WTC11 (cell line): Measurements from ENCODE around the gene GIPR. TPM values are rescaled to one million over a fixed set of nuclear protein-coding genes. Genes with fewer than 3 reads are reported as not detected.
"Not testable (repeated sequence)": the region's sequence is repeated elsewhere in the genome, so short reads cannot be mapped to it uniquely, and the experiment has no call there.

Experiments used
- ATAC-seq: fragments of 200-7000 bp; cut with Tn5 transposase; 2 replicates; pipeline ENCODE4 v1.10.0; 2021; ENCODE audit warnings: mild to moderate bottlenecking, moderate library complexity
- CTCF ChIA-PET: fragments of 300-600 bp; sonication (Branson Sonifier 250); formaldehyde crosslinking; loops from one replicate; lab custom pipeline; 2021; ENCODE audit warnings: antibody characterized with exemption; lab: Charles Lee
- POLR2A ChIA-PET: fragments of 350-600 bp; sonication (Branson Sonifier 250); formaldehyde crosslinking; loops from one replicate; lab custom pipeline; 2021; ENCODE audit warnings: antibody characterized with exemption; lab: Charles Lee
- DNase-seq: peaks from one replicate; pipeline ENCODE4 v3.0.0; 2021; ENCODE audit warnings: low spot score
- H3K27ac Mint-ChIP-seq: 2 replicates; pipeline ENCODE4 v1.8.0; 2021; ENCODE audit warnings: mixed read lengths
- H3K27me3 Mint-ChIP-seq: 2 replicates; pipeline ENCODE4 v1.8.0; 2021; ENCODE audit warnings: low read depth, mild to moderate bottlenecking, moderate library complexity, mixed read lengths
- H3K36me3 Mint-ChIP-seq: 2 replicates; pipeline ENCODE4 v1.8.0; 2021; ENCODE audit warnings: mixed read lengths
- H3K4me1 Mint-ChIP-seq: 2 replicates; pipeline ENCODE4 v1.8.0; 2022; ENCODE audit warnings: mixed read lengths
- H3K4me3 Mint-ChIP-seq: 2 replicates; pipeline ENCODE4 v1.8.0; 2021; ENCODE audit warnings: mild to moderate bottlenecking, moderate library complexity, mixed read lengths
- H3K9me3 Mint-ChIP-seq: 2 replicates; pipeline ENCODE4 v1.8.0; 2021; ENCODE audit warnings: mixed read lengths
- ETV6 ChIP-seq: sonication (generic); formaldehyde crosslinking; IDR thresholded peaks from 2 replicates; pipeline ENCODE4 v1.8.1; 2022; ENCODE audit warnings: mild to moderate bottlenecking, missing genetic modification reagents
- FOXP1 ChIP-seq: sonication (generic); formaldehyde crosslinking; IDR thresholded peaks from 2 replicates; pipeline ENCODE4 v1.8.0; 2022; ENCODE audit warnings: missing genetic modification reagents, mild to moderate bottlenecking, moderate library complexity, borderline replicate concordance
- GABPB1 ChIP-seq: sonication (generic); formaldehyde crosslinking; IDR thresholded peaks from 2 replicates; pipeline ENCODE4 v1.8.1; 2023; ENCODE audit warnings: mild to moderate bottlenecking, missing genetic modification reagents
- GTF2I ChIP-seq: fragments of 250-450 bp; sonication (Bioruptor Pico); conservative IDR thresholded peaks from 2 replicates; pipeline ENCODE4 v1.4.0; 2021; ENCODE audit warnings: mild to moderate bottlenecking
- HMGA2 ChIP-seq: fragments of 250-450 bp; sonication (Bioruptor Pico); IDR thresholded peaks from 2 replicates; pipeline ENCODE4 v1.4.0; 2021; ENCODE audit warnings: mild to moderate bottlenecking, moderate library complexity
- JAZF1 ChIP-seq: fragments of 250-450 bp; sonication (Bioruptor Pico); IDR thresholded peaks from 2 replicates; pipeline ENCODE4 v1.9.0; 2021; ENCODE audit warnings: moderate library complexity, mild to moderate bottlenecking, inconsistent platforms
- NR1H2 ChIP-seq: sonication (generic); formaldehyde crosslinking; IDR thresholded peaks from 2 replicates; pipeline ENCODE4 v1.9.0; 2021; ENCODE audit warnings: mild to moderate bottlenecking, moderate library complexity, missing genetic modification reagents
- NR3C1 ChIP-seq: sonication (generic); formaldehyde crosslinking; conservative IDR thresholded peaks from 2 replicates; pipeline ENCODE4 v1.8.1; 2023; ENCODE audit warnings: low read depth, mild to moderate bottlenecking, missing genetic modification reagents
- ZNF138 ChIP-seq: sonication (generic); formaldehyde crosslinking; conservative IDR thresholded peaks from 2 replicates; pipeline ENCODE4 v1.8.1; 2022; ENCODE audit warnings: mild to moderate bottlenecking, moderate library complexity, missing genetic modification reagents
- ZNF232 ChIP-seq: sonication (generic); formaldehyde crosslinking; IDR thresholded peaks from 2 replicates; pipeline ENCODE4 v1.8.0; 2022; ENCODE audit warnings: mild to moderate bottlenecking, missing genetic modification reagents
- ZNF671 ChIP-seq: fragments of 250-450 bp; sonication (Bioruptor Pico); IDR thresholded peaks from 2 replicates; pipeline ENCODE4 v1.8.0; 2021; ENCODE audit warnings: mild to moderate bottlenecking
- total RNA-seq: library from RNA; stranded (reverse); gene quantifications from 3 replicates; pipeline ENCODE4 v1.2.3, GENCODE V29; 2021
- TF ChIP-seq, protein P1 (sequence below): sonication (generic); formaldehyde crosslinking; IDR thresholded peaks from 2 replicates; pipeline ENCODE4 v1.8.0; 2023; ENCODE audit warnings: missing genetic modification reagents
- TF ChIP-seq, protein P2 (sequence below): sonication (generic); formaldehyde crosslinking; IDR thresholded peaks from 2 replicates; pipeline ENCODE4 v1.8.1; 2023; ENCODE audit warnings: mild to moderate bottlenecking, moderate library complexity, missing genetic modification reagents
- TF ChIP-seq, protein P3 (sequence below): sonication (generic); formaldehyde crosslinking; IDR thresholded peaks from 2 replicates; pipeline ENCODE4 v1.8.1; 2022; ENCODE audit warnings: low read depth, missing genetic modification reagents, borderline replicate concordance
- TF ChIP-seq, protein P4 (sequence below): fragments of 250-450 bp; sonication (Bioruptor Pico); IDR thresholded peaks from 2 replicates; pipeline ENCODE4 v1.9.0; 2021; ENCODE audit warnings: mild to moderate bottlenecking
- TF ChIP-seq, protein P5 (sequence below): sonication (generic); formaldehyde crosslinking; IDR thresholded peaks from 2 replicates; pipeline ENCODE4 v1.8.1; 2022; ENCODE audit warnings: low read depth, mild to moderate bottlenecking, moderate library complexity, missing genetic modification reagents, borderline replicate concordance
- TF ChIP-seq, protein P6 (sequence below): sonication (generic); formaldehyde crosslinking; IDR thresholded peaks from 2 replicates; pipeline ENCODE4 v1.8.0; 2022; ENCODE audit warnings: mild to moderate bottlenecking, missing genetic modification reagents
- TF ChIP-seq, protein P7 (sequence below): sonication (generic); formaldehyde crosslinking; IDR thresholded peaks from 2 replicates; pipeline ENCODE4 v1.8.1; 2023; ENCODE audit warnings: mild to moderate bottlenecking, missing genetic modification reagents

GIPR gene
- total RNA-seq, 1 experiment from 2014 or later = 1.8 TPM

DNA sequence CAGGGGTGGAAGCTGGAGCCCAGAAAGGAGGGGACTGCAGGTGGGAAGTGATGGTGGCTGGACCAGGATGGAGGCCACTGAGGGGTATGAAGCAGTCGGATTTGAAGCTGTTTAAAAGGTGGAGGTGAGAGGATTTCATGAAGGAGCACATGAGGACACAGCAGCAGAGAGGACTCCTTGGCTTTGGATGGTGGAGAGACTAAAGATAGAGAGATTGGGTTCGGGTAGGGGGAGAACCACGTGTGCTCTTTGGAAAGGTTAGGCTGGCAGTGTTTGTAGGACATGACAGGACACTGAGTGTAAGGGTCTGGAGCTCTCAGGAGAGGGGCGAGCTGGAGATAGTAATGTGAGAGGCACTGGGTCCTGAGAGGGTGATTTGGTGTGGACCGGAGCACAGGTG lies 14.9 kb downstream of the GIPR start:
- CTCF ChIA-PET = interaction anchor here (2.6 to 6.7 kb wide), 2 partner anchors 9 to 41 kb away, joined by 22 to 86 read pairs; partner anchors contain the start of genes QPCTL and SNRPD2
- POLR2A ChIA-PET = interaction anchor here (0.8 kb wide), 1 partner anchor 9 kb away, joined by 3 read pairs; no protein-coding TSS in a partner anchor
- Mint-ChIP-seq H3K4me1 (peaks cover 12% of the 10 kb centered on the region), H3K4me3 (no peak overlapping the region), H3K9me3 (no peaks in the 10 kb centered on the region), H3K36me3 (peaks cover 32% of the 10 kb centered on the region), H3K27ac (no peak overlapping the region), H3K27me3 (peaks cover 33% of the 10 kb centered on the region)
- no peak for DNase-seq
- no peak for TF ChIP-seq NR3C1 (CRISPR knock-in tag)
- TF ChIP-seq ETV6 (CRISPR knock-in tag) = no peak
- TF ChIP-seq NR1H2 (CRISPR knock-in tag) = no peak
- no peak for TF ChIP-seq ZNF671 (CRISPR knock-in tag)
- TF ChIP-seq, protein P1, sequence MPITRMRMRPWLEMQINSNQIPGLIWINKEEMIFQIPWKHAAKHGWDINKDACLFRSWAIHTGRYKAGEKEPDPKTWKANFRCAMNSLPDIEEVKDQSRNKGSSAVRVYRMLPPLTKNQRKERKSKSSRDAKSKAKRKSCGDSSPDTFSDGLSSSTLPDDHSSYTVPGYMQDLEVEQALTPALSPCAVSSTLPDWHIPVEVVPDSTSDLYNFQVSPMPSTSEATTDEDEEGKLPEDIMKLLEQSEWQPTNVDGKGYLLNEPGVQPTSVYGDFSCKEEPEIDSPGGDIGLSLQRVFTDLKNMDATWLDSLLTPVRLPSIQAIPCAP (CRISPR knock-in tag) = no peak
- TF ChIP-seq, protein P2, sequence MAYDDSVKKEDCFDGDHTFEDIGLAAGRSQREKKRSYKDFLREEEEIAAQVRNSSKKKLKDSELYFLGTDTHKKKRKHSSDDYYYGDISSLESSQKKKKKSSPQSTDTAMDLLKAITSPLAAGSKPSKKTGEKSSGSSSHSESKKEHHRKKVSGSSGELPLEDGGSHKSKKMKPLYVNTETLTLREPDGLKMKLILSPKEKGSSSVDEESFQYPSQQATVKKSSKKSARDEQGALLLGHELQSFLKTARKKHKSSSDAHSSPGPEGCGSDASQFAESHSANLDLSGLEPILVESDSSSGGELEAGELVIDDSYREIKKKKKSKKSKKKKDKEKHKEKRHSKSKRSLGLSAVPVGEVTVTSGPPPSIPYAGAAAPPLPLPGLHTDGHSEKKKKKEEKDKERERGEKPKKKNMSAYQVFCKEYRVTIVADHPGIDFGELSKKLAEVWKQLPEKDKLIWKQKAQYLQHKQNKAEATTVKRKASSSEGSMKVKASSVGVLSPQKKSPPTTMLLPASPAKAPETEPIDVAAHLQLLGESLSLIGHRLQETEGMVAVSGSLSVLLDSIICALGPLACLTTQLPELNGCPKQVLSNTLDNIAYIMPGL (CRISPR knock-in tag) = no peak
- TF ChIP-seq JAZF1 (CRISPR knock-in tag) = no peak
- TF ChIP-seq, protein P3, sequence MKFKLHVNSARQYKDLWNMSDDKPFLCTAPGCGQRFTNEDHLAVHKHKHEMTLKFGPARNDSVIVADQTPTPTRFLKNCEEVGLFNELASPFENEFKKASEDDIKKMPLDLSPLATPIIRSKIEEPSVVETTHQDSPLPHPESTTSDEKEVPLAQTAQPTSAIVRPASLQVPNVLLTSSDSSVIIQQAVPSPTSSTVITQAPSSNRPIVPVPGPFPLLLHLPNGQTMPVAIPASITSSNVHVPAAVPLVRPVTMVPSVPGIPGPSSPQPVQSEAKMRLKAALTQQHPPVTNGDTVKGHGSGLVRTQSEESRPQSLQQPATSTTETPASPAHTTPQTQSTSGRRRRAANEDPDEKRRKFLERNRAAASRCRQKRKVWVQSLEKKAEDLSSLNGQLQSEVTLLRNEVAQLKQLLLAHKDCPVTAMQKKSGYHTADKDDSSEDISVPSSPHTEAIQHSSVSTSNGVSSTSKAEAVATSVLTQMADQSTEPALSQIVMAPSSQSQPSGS = no peak
- ATAC-seq = no peak

DNA sequence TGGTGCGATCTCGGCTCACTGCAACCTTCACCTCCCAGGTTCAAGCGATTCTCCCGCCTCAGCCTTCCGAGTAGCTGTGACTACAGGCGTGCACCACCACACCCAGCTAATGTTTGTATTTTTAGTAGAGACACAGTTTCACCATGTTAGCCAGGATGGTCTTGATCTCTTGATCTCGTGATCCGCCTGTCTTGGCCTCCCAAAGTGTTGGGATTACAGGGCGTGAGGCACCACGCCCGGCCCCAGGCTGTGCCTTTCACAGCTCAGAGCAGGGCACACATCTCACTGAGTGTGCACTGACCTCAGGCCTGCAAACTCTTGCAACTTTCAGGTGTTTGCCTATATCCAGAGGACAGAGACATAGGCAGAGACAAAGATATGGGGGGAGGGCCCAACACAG lies 17.0 kb downstream of the GIPR start:
- H3K36me3 Mint-ChIP-seq = peaks cover 45% of the 10 kb centered on the region
- POLR2A ChIA-PET = not testable (repeated sequence)

DNA sequence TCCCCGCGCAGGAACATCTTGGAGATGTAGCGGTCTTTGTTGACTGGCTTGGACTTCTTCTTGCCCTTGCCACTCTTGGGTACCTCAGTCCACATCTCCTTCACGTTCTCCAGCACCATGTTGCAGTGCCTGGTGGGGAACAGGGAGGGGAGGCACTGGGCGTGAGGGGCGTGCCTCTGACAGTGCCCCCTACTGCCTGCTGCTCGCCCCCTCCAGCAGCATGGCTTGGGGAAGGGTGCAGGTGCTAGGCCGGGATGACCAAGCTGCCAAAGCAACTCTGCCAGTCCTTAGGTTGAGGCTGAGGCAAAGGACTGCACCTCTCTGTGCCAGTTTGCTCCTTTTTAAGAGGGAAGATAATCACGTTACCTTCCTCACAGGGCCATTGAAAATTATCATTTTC lies 19.6 kb downstream of the GIPR start:
- no peaks in the 10 kb centered on the region for H3K9me3 Mint-ChIP-seq
- H3K27ac Mint-ChIP-seq = no peak overlapping the region
- H3K36me3 Mint-ChIP-seq = peaks cover 45% of the 10 kb centered on the region
- ChIA-PET CTCF (interaction anchor here (1.3 kb wide), 1 partner anchor 10 kb away, joined by 3 read pairs; no protein-coding TSS in a partner anchor), POLR2A (no interaction called here)
- no peak overlapping the region for H3K4me3 Mint-ChIP-seq
- peaks cover 3% of the 10 kb centered on the region; the same call in 1 of the 2 replicates for H3K27me3 Mint-ChIP-seq
- no peak for TF ChIP-seq FOXP1
- TF ChIP-seq, protein P4, sequence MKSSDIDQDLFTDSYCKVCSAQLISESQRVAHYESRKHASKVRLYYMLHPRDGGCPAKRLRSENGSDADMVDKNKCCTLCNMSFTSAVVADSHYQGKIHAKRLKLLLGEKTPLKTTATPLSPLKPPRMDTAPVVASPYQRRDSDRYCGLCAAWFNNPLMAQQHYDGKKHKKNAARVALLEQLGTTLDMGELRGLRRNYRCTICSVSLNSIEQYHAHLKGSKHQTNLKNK (CRISPR knock-in tag) = no peak
- TF ChIP-seq GTF2I = no peak
- TF ChIP-seq HMGA2 (CRISPR knock-in tag) = no peak
- TF ChIP-seq ZNF138 (CRISPR knock-in tag) = no peak
- DNase-seq (no peak), ATAC-seq (no peak)
- peaks cover 6% of the 10 kb centered on the region; the same call in 1 of the 2 replicates for H3K4me1 Mint-ChIP-seq

More for the DNA sequence above, 17.0 kb downstream of the GIPR start:
- ATAC-seq, H3K4me3 Mint-ChIP-seq, H3K27ac Mint-ChIP-seq, H3K9me3 Mint-ChIP-seq, H3K4me1 Mint-ChIP-seq, DNase-seq: not testable (repeated sequence)
- CTCF ChIA-PET = interaction anchor here (0.7 kb wide), 1 partner anchor 196 kb away, joined by 4 read pairs; no protein-coding TSS in a partner anchor
- H3K27me3 Mint-ChIP-seq = peaks cover 12% of the 10 kb centered on the region

DNA sequence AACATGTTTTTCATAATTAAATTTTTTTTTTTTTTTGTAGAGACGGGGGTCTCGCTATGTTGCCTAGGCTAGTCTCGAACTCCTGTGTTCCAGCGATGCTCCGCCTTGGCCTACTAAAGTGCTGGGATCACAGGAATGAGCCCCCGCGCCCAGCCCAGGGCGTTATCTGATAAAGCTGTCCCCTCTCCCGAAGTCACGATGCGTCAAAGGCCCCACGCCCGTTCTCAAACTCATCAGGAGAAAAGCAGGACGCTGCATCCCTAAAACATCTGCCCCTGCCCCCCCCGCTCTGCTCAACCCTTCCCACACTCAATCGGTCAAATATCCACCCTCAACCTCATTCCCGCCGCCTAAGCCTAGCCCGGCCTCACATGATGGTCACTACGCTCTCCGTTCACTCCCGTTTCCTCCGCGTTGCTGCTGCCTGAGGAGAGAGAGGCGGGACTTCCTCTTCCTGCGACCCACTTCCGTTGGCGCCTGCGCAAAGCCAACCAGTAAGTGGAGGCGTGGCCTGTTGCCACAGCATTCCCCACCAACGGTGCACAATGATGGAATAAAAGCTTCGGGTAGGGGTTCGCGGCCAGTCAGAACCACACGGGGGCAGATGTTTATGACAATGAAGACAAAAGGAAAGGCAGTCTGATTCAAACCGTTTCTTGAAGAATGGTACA lies 23.6 kb downstream of the GIPR start, which contains the start of gene SNRPD2:
Gene SNRPD2 (minus strand): TSS at position 438 of the 671 bp plus-strand sequence. CDS start 65 bp downstream, at position 373.
- peaks cover 6% of the 10 kb centered on the region; the same call in 1 of the 2 replicates for H3K4me1 Mint-ChIP-seq
- H3K27ac Mint-ChIP-seq = peak within 1 kb of the TSS; percentile 100
- H3K36me3 Mint-ChIP-seq = peaks cover 47% of the 10 kb centered on the region
- TF ChIP-seq ETV6 (CRISPR knock-in tag) (peak; percentile 65; the same call in 1 of the 2 replicates), GABPB1 (CRISPR knock-in tag) (peak; percentile 41; the same call in 1 of the 2 replicates), ZNF232 (CRISPR knock-in tag) (0 out of 2 replicates have a peak, but pooled peaks have one; percentile 31)
- TF ChIP-seq, protein P5, sequence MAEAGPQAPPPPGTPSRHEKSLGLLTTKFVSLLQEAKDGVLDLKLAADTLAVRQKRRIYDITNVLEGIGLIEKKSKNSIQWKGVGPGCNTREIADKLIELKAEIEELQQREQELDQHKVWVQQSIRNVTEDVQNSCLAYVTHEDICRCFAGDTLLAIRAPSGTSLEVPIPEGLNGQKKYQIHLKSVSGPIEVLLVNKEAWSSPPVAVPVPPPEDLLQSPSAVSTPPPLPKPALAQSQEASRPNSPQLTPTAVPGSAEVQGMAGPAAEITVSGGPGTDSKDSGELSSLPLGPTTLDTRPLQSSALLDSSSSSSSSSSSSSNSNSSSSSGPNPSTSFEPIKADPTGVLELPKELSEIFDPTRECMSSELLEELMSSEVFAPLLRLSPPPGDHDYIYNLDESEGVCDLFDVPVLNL (CRISPR knock-in tag) = peak; percentile 82; the same call in 1 of the 2 replicates
- TF ChIP-seq, protein P6, sequence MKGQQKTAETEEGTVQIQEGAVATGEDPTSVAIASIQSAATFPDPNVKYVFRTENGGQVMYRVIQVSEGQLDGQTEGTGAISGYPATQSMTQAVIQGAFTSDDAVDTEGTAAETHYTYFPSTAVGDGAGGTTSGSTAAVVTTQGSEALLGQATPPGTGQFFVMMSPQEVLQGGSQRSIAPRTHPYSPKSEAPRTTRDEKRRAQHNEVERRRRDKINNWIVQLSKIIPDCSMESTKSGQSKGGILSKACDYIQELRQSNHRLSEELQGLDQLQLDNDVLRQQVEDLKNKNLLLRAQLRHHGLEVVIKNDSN (CRISPR knock-in tag) = peak; percentile 40; the same call in 1 of the 2 replicates
- TF ChIP-seq, protein P7, sequence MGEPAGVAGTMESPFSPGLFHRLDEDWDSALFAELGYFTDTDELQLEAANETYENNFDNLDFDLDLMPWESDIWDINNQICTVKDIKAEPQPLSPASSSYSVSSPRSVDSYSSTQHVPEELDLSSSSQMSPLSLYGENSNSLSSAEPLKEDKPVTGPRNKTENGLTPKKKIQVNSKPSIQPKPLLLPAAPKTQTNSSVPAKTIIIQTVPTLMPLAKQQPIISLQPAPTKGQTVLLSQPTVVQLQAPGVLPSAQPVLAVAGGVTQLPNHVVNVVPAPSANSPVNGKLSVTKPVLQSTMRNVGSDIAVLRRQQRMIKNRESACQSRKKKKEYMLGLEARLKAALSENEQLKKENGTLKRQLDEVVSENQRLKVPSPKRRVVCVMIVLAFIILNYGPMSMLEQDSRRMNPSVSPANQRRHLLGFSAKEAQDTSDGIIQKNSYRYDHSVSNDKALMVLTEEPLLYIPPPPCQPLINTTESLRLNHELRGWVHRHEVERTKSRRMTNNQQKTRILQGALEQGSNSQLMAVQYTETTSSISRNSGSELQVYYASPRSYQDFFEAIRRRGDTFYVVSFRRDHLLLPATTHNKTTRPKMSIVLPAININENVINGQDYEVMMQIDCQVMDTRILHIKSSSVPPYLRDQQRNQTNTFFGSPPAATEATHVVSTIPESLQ (CRISPR knock-in tag) = no peak

More for the DNA sequence above, 23.6 kb downstream of the GIPR start, which contains the start of gene SNRPD2:
- POLR2A ChIA-PET = interaction anchor here (0.6 to 3.3 kb wide), 25 partner anchors 9 to 365 kb away, joined by 3 to 39 read pairs (median 4); partner anchors contain the start of genes FBXO46, FOSB, GIPR and RSPH6A
- Mint-ChIP-seq H3K9me3 (no peaks in the 10 kb centered on the region), H3K27me3 (peaks cover 3% of the 10 kb centered on the region; the same call in 1 of the 2 replicates), H3K4me3 (peak within 1 kb of the TSS; percentile 96)
- ATAC-seq = peak; percentile 55
- CTCF ChIA-PET = interaction anchor here (0.6 to 5.4 kb wide), 44 partner anchors 10 to 337 kb away, joined by 3 to 86 read pairs (median 5); partner anchors contain the start of genes FBXO46, RSPH6A, SIX5 and SYMPK
- DNase-seq = peak; percentile 94
